ENCODE measurements around the gene KANSL1. TPM values are rescaled to one million over a fixed set of nuclear protein-coding genes. Genes with fewer than 3 reads are reported as not detected.
A peak's percentile ranks its signal among the peaks of the same experiment; 100 is the strongest.

Gene KANSL1
- total RNA-seq, 1 experiment from 2014 or later, result 72.7 TPM

GRCh38 chr17:46143827-46144236 lies 49.4 kb downstream of the KANSL1 start:
- peak overlapping the region; percentile 94 for H3K27ac Mint-ChIP-seq
- no peak for DNase-seq (ENCODE audit: low spot score)
- POLR2A ChIA-PET, result interaction anchor here (0.6 to 0.7 kb wide), 2 partner anchors 57 to 117 kb away, joined by 7 to 10 read pairs; no protein-coding TSS in a partner anchor
- H3K9me3 Mint-ChIP-seq, result no peaks in the 10 kb centered on the region
- peaks cover 78% of the 10 kb centered on the region for H3K4me1 Mint-ChIP-seq
- no peaks in the 10 kb centered on the region for H3K36me3 Mint-ChIP-seq
- CTCF ChIA-PET, result interaction anchor here (0.6 to 0.7 kb wide), 3 partner anchors 10 to 55 kb away, joined by 4 read pairs; no protein-coding TSS in a partner anchor
- ATAC-seq, result no peak
- TF ChIP-seq NFYB (CRISPR knock-in tag; conservative IDR thresholded peaks at IDR 0.05; ENCODE audit: low read depth), result no peak
- TF ChIP-seq, protein P1, sequence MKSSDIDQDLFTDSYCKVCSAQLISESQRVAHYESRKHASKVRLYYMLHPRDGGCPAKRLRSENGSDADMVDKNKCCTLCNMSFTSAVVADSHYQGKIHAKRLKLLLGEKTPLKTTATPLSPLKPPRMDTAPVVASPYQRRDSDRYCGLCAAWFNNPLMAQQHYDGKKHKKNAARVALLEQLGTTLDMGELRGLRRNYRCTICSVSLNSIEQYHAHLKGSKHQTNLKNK (CRISPR knock-in tag; IDR thresholded peaks at IDR 0.05), result no peak
- no peak for TF ChIP-seq CREB1 (CRISPR knock-in tag; IDR thresholded peaks at IDR 0.05)
- TF ChIP-seq, protein P2, sequence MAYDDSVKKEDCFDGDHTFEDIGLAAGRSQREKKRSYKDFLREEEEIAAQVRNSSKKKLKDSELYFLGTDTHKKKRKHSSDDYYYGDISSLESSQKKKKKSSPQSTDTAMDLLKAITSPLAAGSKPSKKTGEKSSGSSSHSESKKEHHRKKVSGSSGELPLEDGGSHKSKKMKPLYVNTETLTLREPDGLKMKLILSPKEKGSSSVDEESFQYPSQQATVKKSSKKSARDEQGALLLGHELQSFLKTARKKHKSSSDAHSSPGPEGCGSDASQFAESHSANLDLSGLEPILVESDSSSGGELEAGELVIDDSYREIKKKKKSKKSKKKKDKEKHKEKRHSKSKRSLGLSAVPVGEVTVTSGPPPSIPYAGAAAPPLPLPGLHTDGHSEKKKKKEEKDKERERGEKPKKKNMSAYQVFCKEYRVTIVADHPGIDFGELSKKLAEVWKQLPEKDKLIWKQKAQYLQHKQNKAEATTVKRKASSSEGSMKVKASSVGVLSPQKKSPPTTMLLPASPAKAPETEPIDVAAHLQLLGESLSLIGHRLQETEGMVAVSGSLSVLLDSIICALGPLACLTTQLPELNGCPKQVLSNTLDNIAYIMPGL (CRISPR knock-in tag; IDR thresholded peaks at IDR 0.05), result no peak
- no peak for TF ChIP-seq PRRX2 (CRISPR knock-in tag; IDR thresholded peaks at IDR 0.05)
- no peak for TF ChIP-seq SMAD4 (CRISPR knock-in tag; IDR thresholded peaks at IDR 0.05)
- TF ChIP-seq, protein P3, sequence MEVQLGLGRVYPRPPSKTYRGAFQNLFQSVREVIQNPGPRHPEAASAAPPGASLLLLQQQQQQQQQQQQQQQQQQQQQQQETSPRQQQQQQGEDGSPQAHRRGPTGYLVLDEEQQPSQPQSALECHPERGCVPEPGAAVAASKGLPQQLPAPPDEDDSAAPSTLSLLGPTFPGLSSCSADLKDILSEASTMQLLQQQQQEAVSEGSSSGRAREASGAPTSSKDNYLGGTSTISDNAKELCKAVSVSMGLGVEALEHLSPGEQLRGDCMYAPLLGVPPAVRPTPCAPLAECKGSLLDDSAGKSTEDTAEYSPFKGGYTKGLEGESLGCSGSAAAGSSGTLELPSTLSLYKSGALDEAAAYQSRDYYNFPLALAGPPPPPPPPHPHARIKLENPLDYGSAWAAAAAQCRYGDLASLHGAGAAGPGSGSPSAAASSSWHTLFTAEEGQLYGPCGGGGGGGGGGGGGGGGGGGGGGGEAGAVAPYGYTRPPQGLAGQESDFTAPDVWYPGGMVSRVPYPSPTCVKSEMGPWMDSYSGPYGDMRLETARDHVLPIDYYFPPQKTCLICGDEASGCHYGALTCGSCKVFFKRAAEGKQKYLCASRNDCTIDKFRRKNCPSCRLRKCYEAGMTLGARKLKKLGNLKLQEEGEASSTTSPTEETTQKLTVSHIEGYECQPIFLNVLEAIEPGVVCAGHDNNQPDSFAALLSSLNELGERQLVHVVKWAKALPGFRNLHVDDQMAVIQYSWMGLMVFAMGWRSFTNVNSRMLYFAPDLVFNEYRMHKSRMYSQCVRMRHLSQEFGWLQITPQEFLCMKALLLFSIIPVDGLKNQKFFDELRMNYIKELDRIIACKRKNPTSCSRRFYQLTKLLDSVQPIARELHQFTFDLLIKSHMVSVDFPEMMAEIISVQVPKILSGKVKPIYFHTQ (CRISPR knock-in tag; IDR thresholded peaks at IDR 0.05), result no peak
- no peak for TF ChIP-seq ZNF219 (CRISPR knock-in tag; IDR thresholded peaks at IDR 0.05; ENCODE audit: borderline replicate concordance)
- no peaks in the 10 kb centered on the region for H3K27me3 Mint-ChIP-seq (ENCODE audit: low read depth)
- H3K4me3 Mint-ChIP-seq, result no peak overlapping the region

DNA sequence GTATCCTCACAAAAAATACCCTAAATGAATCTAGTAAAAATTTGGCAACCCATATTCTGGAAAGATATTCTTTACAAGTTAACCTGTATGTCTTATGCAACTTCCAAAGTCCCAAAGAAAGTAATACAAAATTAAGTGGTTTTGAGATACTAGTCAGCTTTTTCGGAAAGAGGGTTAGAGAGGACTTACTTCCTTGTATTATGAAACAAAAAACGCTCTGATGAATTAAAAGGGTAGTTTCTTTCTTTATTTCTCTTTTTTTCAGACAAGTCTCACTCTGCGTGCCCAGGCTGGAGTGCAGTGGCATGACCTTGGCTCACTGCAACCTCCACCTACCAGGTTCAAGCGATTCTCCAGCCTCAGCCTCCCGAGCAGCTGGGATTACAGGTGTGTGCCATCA lies 51.6 kb downstream of the KANSL1 start:
- POLR2A ChIA-PET, result interaction anchor here (0.5 kb wide), 1 partner anchor 1534 kb away, joined by 3 read pairs; no protein-coding TSS in a partner anchor
- Mint-ChIP-seq H3K4me1 (peaks cover 85% of the 10 kb centered on the region), H3K9me3 (no peaks in the 10 kb centered on the region), H3K27ac (peak overlapping the region; percentile 78; the same call in 1 of the 2 replicates), H3K27me3 (ENCODE audit: low read depth) (no peaks in the 10 kb centered on the region), H3K36me3 (no peaks in the 10 kb centered on the region), H3K4me3 (no peak overlapping the region)
- DNase-seq (ENCODE audit: low spot score) (no peak), ATAC-seq (no peak)
- CTCF ChIA-PET, result interaction anchor here (0.6 to 1.1 kb wide), 3 partner anchors 42 to 51 kb away, joined by 3 to 4 read pairs (median 3); partner anchors contain the start of gene KANSL1
- TF ChIP-seq, protein P3 (CRISPR knock-in tag; IDR thresholded peaks at IDR 0.05), result no peak
- TF ChIP-seq ZNF263 (CRISPR knock-in tag; IDR thresholded peaks at IDR 0.05; ENCODE audit: low read depth), result no peak
- TF ChIP-seq, protein P4, sequence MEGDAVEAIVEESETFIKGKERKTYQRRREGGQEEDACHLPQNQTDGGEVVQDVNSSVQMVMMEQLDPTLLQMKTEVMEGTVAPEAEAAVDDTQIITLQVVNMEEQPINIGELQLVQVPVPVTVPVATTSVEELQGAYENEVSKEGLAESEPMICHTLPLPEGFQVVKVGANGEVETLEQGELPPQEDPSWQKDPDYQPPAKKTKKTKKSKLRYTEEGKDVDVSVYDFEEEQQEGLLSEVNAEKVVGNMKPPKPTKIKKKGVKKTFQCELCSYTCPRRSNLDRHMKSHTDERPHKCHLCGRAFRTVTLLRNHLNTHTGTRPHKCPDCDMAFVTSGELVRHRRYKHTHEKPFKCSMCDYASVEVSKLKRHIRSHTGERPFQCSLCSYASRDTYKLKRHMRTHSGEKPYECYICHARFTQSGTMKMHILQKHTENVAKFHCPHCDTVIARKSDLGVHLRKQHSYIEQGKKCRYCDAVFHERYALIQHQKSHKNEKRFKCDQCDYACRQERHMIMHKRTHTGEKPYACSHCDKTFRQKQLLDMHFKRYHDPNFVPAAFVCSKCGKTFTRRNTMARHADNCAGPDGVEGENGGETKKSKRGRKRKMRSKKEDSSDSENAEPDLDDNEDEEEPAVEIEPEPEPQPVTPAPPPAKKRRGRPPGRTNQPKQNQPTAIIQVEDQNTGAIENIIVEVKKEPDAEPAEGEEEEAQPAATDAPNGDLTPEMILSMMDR (IDR thresholded peaks at IDR 0.05), result no peak
- no peak for TF ChIP-seq NFE2L1 (CRISPR knock-in tag; IDR thresholded peaks at IDR 0.05)
- no peak for TF ChIP-seq MXD4 (CRISPR knock-in tag; IDR thresholded peaks at IDR 0.05; ENCODE audit: borderline replicate concordance)
- TF ChIP-seq, protein P5, sequence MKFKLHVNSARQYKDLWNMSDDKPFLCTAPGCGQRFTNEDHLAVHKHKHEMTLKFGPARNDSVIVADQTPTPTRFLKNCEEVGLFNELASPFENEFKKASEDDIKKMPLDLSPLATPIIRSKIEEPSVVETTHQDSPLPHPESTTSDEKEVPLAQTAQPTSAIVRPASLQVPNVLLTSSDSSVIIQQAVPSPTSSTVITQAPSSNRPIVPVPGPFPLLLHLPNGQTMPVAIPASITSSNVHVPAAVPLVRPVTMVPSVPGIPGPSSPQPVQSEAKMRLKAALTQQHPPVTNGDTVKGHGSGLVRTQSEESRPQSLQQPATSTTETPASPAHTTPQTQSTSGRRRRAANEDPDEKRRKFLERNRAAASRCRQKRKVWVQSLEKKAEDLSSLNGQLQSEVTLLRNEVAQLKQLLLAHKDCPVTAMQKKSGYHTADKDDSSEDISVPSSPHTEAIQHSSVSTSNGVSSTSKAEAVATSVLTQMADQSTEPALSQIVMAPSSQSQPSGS (CRISPR knock-in tag; IDR thresholded peaks at IDR 0.05; ENCODE audit: borderline replicate concordance, low read depth), result no peak
- no peak for TF ChIP-seq ZNF281 (CRISPR knock-in tag; IDR thresholded peaks at IDR 0.05)
- no peak for TF ChIP-seq ETV6 (CRISPR knock-in tag; IDR thresholded peaks at IDR 0.05)
- TF ChIP-seq ZNF512 (CRISPR knock-in tag; IDR thresholded peaks at IDR 0.05; ENCODE audit: borderline replicate concordance), result no peak

All from WTC11 (cell line).